Tibial artery (tissue), 4 donors: ENCODE data around the gene NIPBL.

Experiments
- DNase-seq, 2 donors: peaks; one replicate each; pipeline ENCODE4 v3.0.0-alpha.2; 2019
- H3K27ac ChIP-seq, 2 donors: fragments of 200-600 bp; sonication (generic) in 1 of 2; 1 replicate in 1 of 2; 2 replicates in 1 of 2; pipeline ENCODE4 v1.5.1; 2018 to 2019; ENCODE audit warnings: mild to moderate bottlenecking in 1 of 2
- H3K27me3 ChIP-seq, 2 donors: fragments of 200-600 bp; sonication (generic) in 1 of 2; one replicate each; pipeline versions ENCODE4 v1.5.1 to v1.6.0; 2016 to 2019
- H3K36me3 ChIP-seq, 3 donors: fragments of 200-600 bp; sonication (generic) in 2 of 3; one replicate each; pipeline ENCODE4 v1.5.1; 2016 to 2019; ENCODE audit warnings: mild to moderate bottlenecking in 2 of 3
- H3K4me1 ChIP-seq, 4 donors: fragments of 200-600 bp; sonication (generic) in 2 of 4; 1 replicate in 3 of 4; 2 replicates in 1 of 4; pipeline ENCODE4 v1.5.1; 2016 to 2019
- H3K4me3 ChIP-seq, 2 donors: fragments of 200-600 bp; sonication (generic) in 1 of 2; 1 replicate in 1 of 2; 2 replicates in 1 of 2; pipeline ENCODE4 v1.5.1; 2018 to 2019; ENCODE audit warnings: mild to moderate bottlenecking in 2 of 2
- H3K9me3 ChIP-seq, 3 donors: fragments of 200-600 bp; sonication (generic) in 1 of 3; one replicate each; pipeline ENCODE4 v1.5.1; 2016 to 2019
- intact Hi-C: fragments of 100-400 bp; cut with DNase I; formaldehyde crosslinking; loops from one replicate; pipeline ENCODE4 v1.15.0; 2023; ENCODE audit warnings: low total_unique reads
- TF ChIP-seq, protein P1 (sequence below), 2 experiments: fragments of 200-600 bp in 1 of 2; fragments of 450-650 bp in 1 of 2; IDR thresholded peaks; one replicate each; pipeline ENCODE4 v1.5.1; 2017 to 2019; ENCODE audit warnings: antibody characterized with exemption in 2 of 2, mild to moderate bottlenecking in 1 of 2, moderate library complexity in 1 of 2

NIPBL gene

DNA sequence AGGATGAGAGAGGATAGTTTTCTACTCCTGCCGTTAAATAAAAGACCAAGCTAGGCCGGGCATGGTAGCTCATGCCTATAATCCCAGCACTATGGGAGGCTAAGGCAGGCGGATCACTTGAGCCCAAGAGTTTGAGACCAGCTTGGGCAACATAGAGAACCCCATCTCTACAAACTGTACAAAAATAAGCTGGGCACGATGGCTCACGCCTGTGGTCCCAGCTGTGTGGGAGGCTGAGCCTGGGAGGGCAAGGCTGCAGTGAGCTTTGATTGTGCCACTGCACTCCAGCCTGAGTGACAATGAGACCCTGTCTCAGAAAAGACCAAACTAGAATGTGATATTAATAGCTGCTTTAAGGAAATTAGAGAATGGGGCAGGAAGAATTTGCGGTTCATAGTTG is 158.4 kb downstream of the NIPBL start:
- Histone ChIP-seq H3K4me1 (no peaks in the 10 kb centered on the region), H3K9me3 (no peaks in the 10 kb centered on the region), H3K27ac (no peak overlapping the region), H3K36me3 (peaks cover 33 to 55% (median 46%) of the 10 kb centered on the region in 3 donors), H3K27me3 (no peaks in the 10 kb centered on the region), H3K4me3 (no peak overlapping the region)
- TF ChIP-seq, protein P1, sequence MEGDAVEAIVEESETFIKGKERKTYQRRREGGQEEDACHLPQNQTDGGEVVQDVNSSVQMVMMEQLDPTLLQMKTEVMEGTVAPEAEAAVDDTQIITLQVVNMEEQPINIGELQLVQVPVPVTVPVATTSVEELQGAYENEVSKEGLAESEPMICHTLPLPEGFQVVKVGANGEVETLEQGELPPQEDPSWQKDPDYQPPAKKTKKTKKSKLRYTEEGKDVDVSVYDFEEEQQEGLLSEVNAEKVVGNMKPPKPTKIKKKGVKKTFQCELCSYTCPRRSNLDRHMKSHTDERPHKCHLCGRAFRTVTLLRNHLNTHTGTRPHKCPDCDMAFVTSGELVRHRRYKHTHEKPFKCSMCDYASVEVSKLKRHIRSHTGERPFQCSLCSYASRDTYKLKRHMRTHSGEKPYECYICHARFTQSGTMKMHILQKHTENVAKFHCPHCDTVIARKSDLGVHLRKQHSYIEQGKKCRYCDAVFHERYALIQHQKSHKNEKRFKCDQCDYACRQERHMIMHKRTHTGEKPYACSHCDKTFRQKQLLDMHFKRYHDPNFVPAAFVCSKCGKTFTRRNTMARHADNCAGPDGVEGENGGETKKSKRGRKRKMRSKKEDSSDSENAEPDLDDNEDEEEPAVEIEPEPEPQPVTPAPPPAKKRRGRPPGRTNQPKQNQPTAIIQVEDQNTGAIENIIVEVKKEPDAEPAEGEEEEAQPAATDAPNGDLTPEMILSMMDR (IDR thresholded peaks at IDR 0.05) = no peak
- intact Hi-C loops = no loop called here
- DNase-seq = no peak

DNA sequence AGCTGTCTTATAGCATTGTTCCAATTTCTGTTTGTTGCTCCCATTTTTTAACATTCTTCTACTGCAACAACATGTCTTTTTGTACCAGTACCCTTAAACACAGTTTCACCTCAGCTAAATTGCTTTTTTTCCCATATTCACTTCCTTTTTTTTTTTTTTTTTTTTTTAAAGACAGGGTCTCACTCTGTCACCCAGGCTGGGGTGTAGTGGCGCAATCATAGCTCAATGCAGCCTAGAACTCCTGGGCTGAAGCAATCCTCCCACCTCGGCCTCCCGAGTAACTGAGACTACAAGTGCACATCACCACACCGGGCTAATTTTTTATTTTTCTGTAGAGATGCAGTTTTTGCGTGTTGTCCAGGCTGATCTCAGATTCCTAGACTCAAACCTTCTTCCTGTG is 161.3 kb downstream of the NIPBL start:
- Histone ChIP-seq H3K27ac (no peak overlapping the region), H3K4me1 (no peaks in the 10 kb centered on the region), H3K4me3 (no peak overlapping the region), H3K36me3 (peaks cover 26 to 47% (median 41%) of the 10 kb centered on the region in 3 donors), H3K9me3 (no peaks in the 10 kb centered on the region), H3K27me3 (no peaks in the 10 kb centered on the region)
- intact Hi-C loops = no loop called here
- DNase-seq = no peak
- TF ChIP-seq, protein P1 (IDR thresholded peaks at IDR 0.05) = no peak

DNA sequence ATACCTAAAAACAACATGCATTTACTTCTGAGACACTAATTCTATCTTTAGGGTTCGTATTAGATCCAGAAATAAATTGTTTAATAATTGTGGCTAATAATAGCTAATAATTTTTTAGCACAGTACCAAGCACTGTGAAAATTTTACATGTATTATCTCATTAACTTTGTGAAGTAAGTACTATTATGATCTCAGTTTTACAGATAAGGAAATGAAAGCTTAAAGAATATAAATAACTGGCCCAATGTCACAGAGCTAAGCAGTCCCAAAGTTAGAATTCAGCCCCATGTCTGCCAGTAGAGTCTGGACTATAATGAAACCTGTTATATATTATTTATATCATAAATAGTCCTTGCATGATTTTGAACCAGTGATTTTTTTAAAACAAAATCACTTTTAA is 163.3 kb downstream of the NIPBL start:
- H3K4me1 ChIP-seq = no peaks in the 10 kb centered on the region
- no peak for DNase-seq
- no peak overlapping the region for H3K27ac ChIP-seq
- H3K27me3 ChIP-seq = no peaks in the 10 kb centered on the region
- H3K9me3 ChIP-seq = no peaks in the 10 kb centered on the region
- H3K4me3 ChIP-seq = no peak overlapping the region
- TF ChIP-seq, protein P1 (IDR thresholded peaks at IDR 0.05) = no peak
- intact Hi-C loops = loop anchor here (10.0 kb wide), 1 partner anchor 155 kb away; no protein-coding TSS in a partner anchor
- peaks cover 44 to 57% (median 51%) of the 10 kb centered on the region in 3 donors for H3K36me3 ChIP-seq

DNA sequence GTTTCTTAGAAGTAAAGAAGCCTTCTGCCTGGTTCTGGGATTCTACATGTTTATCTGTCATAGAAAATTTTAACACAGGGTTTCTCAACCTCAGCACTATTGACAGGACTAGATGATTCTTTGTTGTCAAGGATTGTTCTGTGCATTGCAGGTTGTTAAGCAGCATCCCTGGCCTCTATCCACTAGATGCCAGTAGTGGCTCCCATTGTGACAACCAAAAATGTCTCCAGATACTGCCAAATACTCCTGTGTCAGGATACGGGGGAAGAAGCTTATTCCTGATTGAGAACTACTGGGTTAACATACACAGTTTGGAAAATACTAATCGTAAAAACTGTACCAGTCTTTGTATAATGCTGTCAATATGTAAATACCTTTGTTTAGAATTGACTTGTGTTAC is 167.1 kb downstream of the NIPBL start:
- no peaks in the 10 kb centered on the region for H3K4me1 ChIP-seq
- H3K36me3 ChIP-seq = peaks cover 62 to 82% (median 64%) of the 10 kb centered on the region in 3 donors

DNA sequence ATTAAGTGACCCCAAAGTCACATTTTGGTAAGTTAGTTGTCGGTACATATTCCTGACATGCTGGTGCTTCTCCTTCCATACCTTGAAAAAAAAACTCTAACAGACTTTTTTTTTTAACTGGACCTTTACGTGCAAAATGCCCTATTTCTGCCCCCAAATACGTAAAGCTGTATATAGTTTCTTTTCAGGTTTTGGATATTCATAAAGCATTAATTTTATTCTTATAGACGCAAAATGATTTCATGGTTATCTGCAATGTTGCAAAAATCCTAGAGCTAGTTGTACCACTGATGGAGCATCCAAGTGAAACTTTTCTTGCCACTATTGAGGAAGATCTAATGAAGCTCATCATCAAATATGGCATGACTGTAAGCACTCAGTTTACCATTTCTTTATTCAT is 167.6 kb downstream of the NIPBL start:
- no peaks in the 10 kb centered on the region for H3K4me1 ChIP-seq
- H3K27me3 ChIP-seq = no peaks in the 10 kb centered on the region
- H3K9me3 ChIP-seq = no peaks in the 10 kb centered on the region
- H3K27ac ChIP-seq = no peak overlapping the region
- intact Hi-C loops = loop anchor here (10.0 kb wide), 1 partner anchor 151 kb away; no protein-coding TSS in a partner anchor
- TF ChIP-seq, protein P1 (IDR thresholded peaks at IDR 0.05) = no peak
- peaks cover 64 to 84% (median 65%) of the 10 kb centered on the region in 3 donors for H3K36me3 ChIP-seq
- DNase-seq = no peak
- H3K4me3 ChIP-seq = no peak overlapping the region

More for the DNA sequence above, 167.1 kb downstream of the NIPBL start:
- no peak for DNase-seq
- no peak overlapping the region for H3K27ac ChIP-seq
- no peaks in the 10 kb centered on the region for H3K27me3 ChIP-seq
- TF ChIP-seq, protein P1 (IDR thresholded peaks at IDR 0.05) = no peak
- intact Hi-C loops = loop anchor here (10.0 kb wide), 1 partner anchor 151 kb away; no protein-coding TSS in a partner anchor
- no peak overlapping the region for H3K4me3 ChIP-seq
- no peaks in the 10 kb centered on the region for H3K9me3 ChIP-seq

DNA sequence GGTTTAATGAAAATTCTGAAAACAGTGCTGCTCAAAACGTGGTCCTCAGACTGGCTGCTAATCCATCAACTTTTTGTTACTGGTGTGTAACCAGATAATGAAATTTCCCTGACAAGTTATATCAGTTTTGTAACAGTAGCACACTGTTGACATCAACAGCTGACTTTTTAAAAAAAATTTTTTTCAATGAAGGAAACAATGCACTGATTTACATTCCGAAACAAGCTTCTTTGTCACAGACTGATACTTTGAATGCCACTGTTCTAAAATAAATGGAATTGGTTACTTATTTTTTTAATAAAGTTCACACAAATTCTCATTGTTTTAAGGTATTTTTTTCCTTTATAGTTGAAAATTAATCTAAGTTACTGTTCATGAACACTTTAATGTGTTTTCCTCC is 169.1 kb downstream of the NIPBL start:
- intact Hi-C loops = loop anchor here (10.0 kb wide), 1 partner anchor 149 kb away; no protein-coding TSS in a partner anchor
- no peak for DNase-seq
- Histone ChIP-seq H3K27ac (no peak overlapping the region), H3K9me3 (no peaks in the 10 kb centered on the region), H3K27me3 (no peaks in the 10 kb centered on the region), H3K4me3 (no peak overlapping the region), H3K36me3 (peaks cover 66 to 92% (median 74%) of the 10 kb centered on the region in 3 donors), H3K4me1 (no peaks in the 10 kb centered on the region)
- TF ChIP-seq, protein P1 (IDR thresholded peaks at IDR 0.05) = no peak
